ENCODE data around the gene FBXW7. TPM values are rescaled to one million over a fixed set of nuclear protein-coding genes. Genes with fewer than 3 reads are reported as not detected.

The FBXW7 gene
- total and polyA plus RNA-seq, 2 of the 13 experiments (the other 11 are each of a cell fraction or from before 2014, with no cell fraction given), result 5.0 to 40.9 TPM

DNA sequence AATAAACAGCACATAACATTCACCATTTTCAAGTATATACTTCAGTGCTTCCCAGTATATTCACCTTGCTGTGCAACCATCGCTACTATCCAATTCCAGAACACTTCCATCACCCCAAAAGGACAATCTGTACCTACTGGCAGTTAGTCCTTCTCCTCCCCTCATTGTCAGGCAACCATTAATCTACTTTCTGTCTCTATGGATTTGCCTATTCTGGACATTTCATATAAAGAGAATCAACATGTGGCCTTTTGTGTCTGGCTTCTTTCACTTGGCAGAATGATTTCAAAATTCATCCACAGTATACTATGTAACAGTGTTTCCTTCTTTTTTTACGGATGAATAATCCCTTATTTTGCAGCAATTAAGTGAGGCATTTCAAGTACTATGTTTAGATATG, 189.4 kb downstream of the FBXW7 start (continued):
- no peak for TF ChIP-seq CBX2 (IDR thresholded peaks at IDR 0.05; ENCODE audit: low read depth, low read length)
- TF ChIP-seq CBX2 (CRISPR knock-in tag; IDR thresholded peaks at IDR 0.05; ENCODE audit: low read depth), result no peak
- no peak for TF ChIP-seq CCDC6 (CRISPR knock-in tag; IDR thresholded peaks at IDR 0.05)

DNA sequence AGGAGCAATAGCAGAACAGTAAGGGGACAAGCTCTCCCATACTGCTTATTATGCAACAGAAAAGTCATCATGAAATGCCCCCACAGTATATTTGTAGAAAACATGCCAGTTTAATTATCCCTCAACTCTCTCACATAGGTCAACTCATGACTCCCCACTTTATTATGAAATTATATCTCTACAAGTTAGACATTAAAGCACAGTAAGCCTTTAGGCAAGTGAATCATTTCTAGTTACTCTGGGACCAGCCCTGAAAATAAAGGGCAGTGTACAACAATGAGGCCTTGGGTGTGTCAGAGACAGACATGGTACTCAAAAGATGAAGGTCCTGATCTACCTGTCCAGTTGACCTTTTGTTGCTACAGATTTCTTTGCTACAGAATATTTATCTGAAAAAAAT, 191.9 kb downstream of the FBXW7 start:
- in situ Hi-C loops (cut with HindIII; ENCODE audit: extremely low pct_ligation_motif_present, low pct_unique_long_range_greater_than_20kb) (no loop called here), intact Hi-C loops (cut with micrococcal nuclease; ENCODE audit: unreplicated experiment) (no loop called here)
- H3K4me1 ChIP-seq (ENCODE audit: insufficient read depth, low read length), result no peaks in the 10 kb centered on the region
- no peak for TF ChIP-seq ZNF253 (CRISPR knock-in tag; IDR thresholded peaks at IDR 0.05; ENCODE audit: borderline replicate concordance)
- TF ChIP-seq JARID2 (CRISPR knock-in tag; IDR thresholded peaks at IDR 0.05; ENCODE audit: insufficient replicate concordance), result no peak
- TF ChIP-seq SIX4 (CRISPR knock-in tag; IDR thresholded peaks at IDR 0.05), result no peak
- TF ChIP-seq ZSCAN22 (CRISPR knock-in tag; IDR thresholded peaks at IDR 0.05), result no peak
- TF ChIP-seq CENPT (CRISPR knock-in tag; IDR thresholded peaks at IDR 0.05; ENCODE audit: low read depth), result no peak
- TF ChIP-seq, protein P1, sequence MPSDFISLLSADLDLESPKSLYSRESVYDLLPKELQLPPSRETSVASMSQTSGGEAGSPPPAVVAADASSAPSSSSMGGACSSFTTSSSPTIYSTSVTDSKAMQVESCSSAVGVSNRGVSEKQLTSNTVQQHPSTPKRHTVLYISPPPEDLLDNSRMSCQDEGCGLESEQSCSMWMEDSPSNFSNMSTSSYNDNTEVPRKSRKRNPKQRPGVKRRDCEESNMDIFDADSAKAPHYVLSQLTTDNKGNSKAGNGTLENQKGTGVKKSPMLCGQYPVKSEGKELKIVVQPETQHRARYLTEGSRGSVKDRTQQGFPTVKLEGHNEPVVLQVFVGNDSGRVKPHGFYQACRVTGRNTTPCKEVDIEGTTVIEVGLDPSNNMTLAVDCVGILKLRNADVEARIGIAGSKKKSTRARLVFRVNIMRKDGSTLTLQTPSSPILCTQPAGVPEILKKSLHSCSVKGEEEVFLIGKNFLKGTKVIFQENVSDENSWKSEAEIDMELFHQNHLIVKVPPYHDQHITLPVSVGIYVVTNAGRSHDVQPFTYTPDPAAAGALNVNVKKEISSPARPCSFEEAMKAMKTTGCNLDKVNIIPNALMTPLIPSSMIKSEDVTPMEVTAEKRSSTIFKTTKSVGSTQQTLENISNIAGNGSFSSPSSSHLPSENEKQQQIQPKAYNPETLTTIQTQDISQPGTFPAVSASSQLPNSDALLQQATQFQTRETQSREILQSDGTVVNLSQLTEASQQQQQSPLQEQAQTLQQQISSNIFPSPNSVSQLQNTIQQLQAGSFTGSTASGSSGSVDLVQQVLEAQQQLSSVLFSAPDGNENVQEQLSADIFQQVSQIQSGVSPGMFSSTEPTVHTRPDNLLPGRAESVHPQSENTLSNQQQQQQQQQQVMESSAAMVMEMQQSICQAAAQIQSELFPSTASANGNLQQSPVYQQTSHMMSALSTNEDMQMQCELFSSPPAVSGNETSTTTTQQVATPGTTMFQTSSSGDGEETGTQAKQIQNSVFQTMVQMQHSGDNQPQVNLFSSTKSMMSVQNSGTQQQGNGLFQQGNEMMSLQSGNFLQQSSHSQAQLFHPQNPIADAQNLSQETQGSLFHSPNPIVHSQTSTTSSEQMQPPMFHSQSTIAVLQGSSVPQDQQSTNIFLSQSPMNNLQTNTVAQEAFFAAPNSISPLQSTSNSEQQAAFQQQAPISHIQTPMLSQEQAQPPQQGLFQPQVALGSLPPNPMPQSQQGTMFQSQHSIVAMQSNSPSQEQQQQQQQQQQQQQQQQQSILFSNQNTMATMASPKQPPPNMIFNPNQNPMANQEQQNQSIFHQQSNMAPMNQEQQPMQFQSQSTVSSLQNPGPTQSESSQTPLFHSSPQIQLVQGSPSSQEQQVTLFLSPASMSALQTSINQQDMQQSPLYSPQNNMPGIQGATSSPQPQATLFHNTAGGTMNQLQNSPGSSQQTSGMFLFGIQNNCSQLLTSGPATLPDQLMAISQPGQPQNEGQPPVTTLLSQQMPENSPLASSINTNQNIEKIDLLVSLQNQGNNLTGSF (CRISPR knock-in tag; IDR thresholded peaks at IDR 0.05), result no peak
- TF ChIP-seq MIXL1 (CRISPR knock-in tag; IDR thresholded peaks at IDR 0.05), result no peak
- TF ChIP-seq REL (CRISPR knock-in tag; conservative IDR thresholded peaks at IDR 0.05), result no peak
- no peak for TF ChIP-seq PPARG (CRISPR knock-in tag; conservative IDR thresholded peaks at IDR 0.05)
- TF ChIP-seq TFDP1 (CRISPR knock-in tag; IDR thresholded peaks at IDR 0.05; ENCODE audit: borderline replicate concordance), result no peak
- no peak for TF ChIP-seq ZNF775 (CRISPR knock-in tag; IDR thresholded peaks at IDR 0.05; ENCODE audit: borderline replicate concordance)
- no peak for TF ChIP-seq ZNF816 (CRISPR knock-in tag; IDR thresholded peaks at IDR 0.05; ENCODE audit: borderline replicate concordance)
- no peak for TF ChIP-seq SMARCE1 (IDR thresholded peaks at IDR 0.05; ENCODE audit: borderline replicate concordance)
- no peak for TF ChIP-seq ZMYM2 (CRISPR knock-in tag; IDR thresholded peaks at IDR 0.05)
- TF ChIP-seq ZSCAN9 (CRISPR knock-in tag; IDR thresholded peaks at IDR 0.05; ENCODE audit: borderline replicate concordance), result no peak
- H3K27me3 ChIP-seq (ENCODE audit: control insufficient read depth in 1 of 2, insufficient read depth in 2 of 2, low read length in 2 of 2), result no peaks in the 10 kb centered on the region
- ATAC-seq, result no peak
- no peaks in the 10 kb centered on the region for H4K20me1 ChIP-seq (ENCODE audit: insufficient read depth, low read length)
- peaks cover 0 to 7% of the 10 kb centered on the region in 2 experiments; a peak in 1 of 5 replicates for H3K36me3 ChIP-seq (replicated peaks in 1 of 2; ENCODE audit: control insufficient read depth in 1 of 2, insufficient read depth in 2 of 2, low read length in 2 of 2)
- no peak overlapping the region for H3K4me2 ChIP-seq (ENCODE audit: low read depth, low read length)
- ChIA-PET POLR2A (no interaction called here), CTCF (ENCODE audit: low intra/inter-chr PET ratio, low total read pairs) (no interaction called here)
- no peak overlapping the region for H3K9ac ChIP-seq (ENCODE audit: insufficient read depth, low read depth, low read length)
- H2AFZ ChIP-seq (ENCODE audit: low read length), result no peak overlapping the region
- H3K4me3 ChIP-seq (replicated peaks in 1 of 3; ENCODE audit: insufficient read depth in 1 of 3, low read depth in 2 of 3, low read length in 3 of 3), result no peak overlapping the region
- no peaks in the 10 kb centered on the region for H3K9me3 ChIP-seq (ENCODE audit: low read length)
- no TSS peak for BruUV-seq (replicated peaks)
- H3K79me2 ChIP-seq (ENCODE audit: insufficient read depth, low read length), result no peaks in the 10 kb centered on the region
- FAIRE-seq, result no peak
- H3K27ac ChIP-seq (ENCODE audit: extremely low read length, insufficient read depth, low read length), result no peak overlapping the region
- no peak for DNase-seq (ENCODE audit: low spot score)

All from HepG2 (cell line).